Neuronal stem cell (in vitro differentiated cells): ENCODE measurements around the gene RASGRP1.

ENCODE experiments used
- DNase-seq: peaks from one replicate; pipeline ENCODE4 v3.0.0-alpha.2; 2013; ENCODE audit warnings: low spot score
- H2AFZ ChIP-seq: one replicate; pipeline ENCODE4 v1.6.1; 2013; ENCODE audit warnings: mild to moderate bottlenecking, low read length, inconsistent platforms
- H2AK5ac ChIP-seq: 2 replicates; pipeline ENCODE4 v1.6.1; 2013; ENCODE audit warnings: low read depth, mild to moderate bottlenecking, inconsistent platforms, low read length, moderate library complexity, mixed read lengths
- H2BK120ac ChIP-seq: 2 replicates; pipeline ENCODE4 v1.6.1; 2013; ENCODE audit warnings: low read depth, mild to moderate bottlenecking, inconsistent platforms, low read length, moderate library complexity, mixed read lengths
- H2BK12ac ChIP-seq: one replicate; pipeline ENCODE4 v1.6.1; 2013; ENCODE audit warnings: low read length, inconsistent platforms
- H2BK15ac ChIP-seq: 2 replicates; pipeline ENCODE4 v1.6.1; 2013; ENCODE audit warnings: mild to moderate bottlenecking, low read length, inconsistent platforms, mixed read lengths
- H2BK5ac ChIP-seq: one replicate; pipeline ENCODE4 v1.6.1; 2013; ENCODE audit warnings: inconsistent platforms, mild to moderate bottlenecking, low read length, moderate library complexity
- H3K14ac ChIP-seq: one replicate; pipeline ENCODE4 v1.6.1; 2013; ENCODE audit warnings: low read length, inconsistent platforms
- H3K18ac ChIP-seq: 2 replicates; pipeline ENCODE4 v1.6.1; 2013; ENCODE audit warnings: low read length, inconsistent platforms
- H3K23ac ChIP-seq: 2 replicates; pipeline ENCODE4 v1.6.1; 2013; ENCODE audit warnings: low read depth, mild to moderate bottlenecking, mixed read lengths, low read length, inconsistent platforms; ENCODE audit not compliant: poor library complexity
- H3K27ac ChIP-seq: replicated peaks from 3 replicates; pipeline ENCODE4 v1.5.1; 2013; ENCODE audit warnings: low read length, inconsistent platforms
- H3K27me3 ChIP-seq, 3 experiments: 2 replicates each; pipeline ENCODE4 v1.6.1; 2013; ENCODE audit warnings: low read length in 3 of 3, mild to moderate bottlenecking in 2 of 3, inconsistent platforms in 1 of 3, low read depth in 1 of 3, mixed read lengths in 1 of 3, moderate library complexity in 1 of 3; ENCODE audit not compliant: control insufficient read depth in 3 of 3, insufficient read depth in 3 of 3
- H3K36me3 ChIP-seq, 2 donors: replicated peaks in 1 of 2; 2 replicates each; pipeline ENCODE4 v1.6.1; 2013; ENCODE audit warnings: low read length in 2 of 2; ENCODE audit not compliant: control insufficient read depth in 2 of 2, insufficient read depth in 2 of 2
- H3K4ac ChIP-seq: 2 replicates; pipeline ENCODE4 v1.6.1; 2013; ENCODE audit warnings: inconsistent platforms, mild to moderate bottlenecking, low read length, moderate library complexity
- H3K4me1 ChIP-seq, 2 donors: 1 replicate in 1 of 2; 2 replicates in 1 of 2; pipeline ENCODE4 v1.6.1; 2013; ENCODE audit warnings: low read length in 2 of 2, low read depth in 1 of 2; ENCODE audit not compliant: control insufficient read depth in 2 of 2, insufficient read depth in 1 of 2
- H3K4me2 ChIP-seq: one replicate; pipeline ENCODE4 v1.6.1; 2013; ENCODE audit warnings: mild to moderate bottlenecking, low read length, inconsistent platforms; ENCODE audit not compliant: insufficient read depth, poor library complexity, severe bottlenecking
- H3K4me3 ChIP-seq, 2 donors: 2 replicates each; pipeline ENCODE4 v1.5.1; 2013; ENCODE audit warnings: low read length in 2 of 2, mild to moderate bottlenecking in 2 of 2, inconsistent platforms in 1 of 2, moderate library complexity in 1 of 2
- H3K79me1 ChIP-seq: one replicate; pipeline ENCODE4 v1.6.1; 2013; ENCODE audit warnings: low read depth, mild to moderate bottlenecking, inconsistent platforms, low read length, moderate library complexity
- H3K9ac ChIP-seq: one replicate; pipeline ENCODE4 v1.6.1; 2013; ENCODE audit warnings: mild to moderate bottlenecking, low read depth, low read length, inconsistent platforms; ENCODE audit not compliant: poor library complexity
- H3K9me3 ChIP-seq, 2 donors: replicated peaks in 1 of 2; 2 replicates each; pipeline versions ENCODE3 to v1.6.1; 2013; ENCODE audit warnings: low read length in 2 of 2, mild to moderate bottlenecking in 2 of 2, inconsistent platforms in 1 of 2, low read depth in 1 of 2, mixed read lengths in 1 of 2, moderate library complexity in 1 of 2; ENCODE audit not compliant: control insufficient read depth in 2 of 2, insufficient read depth in 1 of 2
- H4K8ac ChIP-seq: one replicate; pipeline ENCODE4 v1.6.1; 2013; ENCODE audit warnings: low read depth, mild to moderate bottlenecking, inconsistent platforms, low read length, moderate library complexity
- H4K91ac ChIP-seq: one replicate; pipeline ENCODE4 v1.6.1; 2013; ENCODE audit warnings: low read length, low read depth, mild to moderate bottlenecking, inconsistent platforms; ENCODE audit not compliant: poor library complexity
- WGBS, 2 donors: extraction: QIAGEN DNeasy Blood & Tissue Kit; methylation state at CpG; one replicate each; pipeline ENCODE4 v1.1.7; 2013; ENCODE audit warnings: missing lambda C conversion rate in 2 of 2, mixed read lengths in 1 of 2; ENCODE audit not compliant: insufficient read length in 2 of 2, insufficient replicate concordance in 1 of 2; ENCODE audit errors: extremely low coverage in 2 of 2; 5-methylcytosine and 5-hydroxymethylcytosine counted together

RASGRP1 gene

GRCh38 chr15:38576837-38577236 lies 12.2 kb upstream of the RASGRP1 start:
- Histone ChIP-seq H3K14ac (no peak overlapping the region), H3K9ac (no peak overlapping the region), H3K23ac (no peak overlapping the region), H2AFZ (no peak overlapping the region), H3K4ac (no peak overlapping the region), H4K91ac (no peak overlapping the region), H3K27ac (no peak overlapping the region), H2BK12ac (no peak overlapping the region), H2BK15ac (no peak overlapping the region), H2BK5ac (no peak overlapping the region), H4K8ac (no peak overlapping the region), H3K18ac (no peak overlapping the region), H2AK5ac (no peak overlapping the region), H3K27me3 (peaks cover 0 to 9% (median 0%) of the 10 kb centered on the region in 3 experiments), H2BK120ac (no peak overlapping the region), H3K4me2 (no peak overlapping the region), H3K4me3 (no peak overlapping the region), H3K9me3 (no peaks in the 10 kb centered on the region), H3K36me3 (no peaks in the 10 kb centered on the region), H3K79me1 (no peaks in the 10 kb centered on the region), H3K4me1 (no peaks in the 10 kb centered on the region)
- DNase-seq, result no peak
- no CpG with 5 or more reads among the region's 3 CpGs for WGBS, 2 donors

- WGBS, 2 donors, result no CpG with 5 or more reads among the region's 1 CpG
- Histone ChIP-seq H2AFZ (no peak overlapping the region), H3K4ac (no peak overlapping the region), H3K27ac (no peak overlapping the region), H3K4me1 (no peaks in the 10 kb centered on the region), H2BK120ac (no peak overlapping the region), H2BK5ac (no peak overlapping the region), H3K36me3 (no peaks in the 10 kb centered on the region), H2BK15ac (no peak overlapping the region), H2BK12ac (no peak overlapping the region), H3K18ac (no peak overlapping the region), H3K9me3 (no peaks in the 10 kb centered on the region), H3K9ac (no peak overlapping the region), H3K14ac (no peak overlapping the region), H4K8ac (no peak overlapping the region), H3K79me1 (no peaks in the 10 kb centered on the region), H4K91ac (no peak overlapping the region), H3K4me3 (no peak overlapping the region), H3K27me3 (peaks cover 0 to 9% (median 0%) of the 10 kb centered on the region in 3 experiments), H2AK5ac (no peak overlapping the region), H3K23ac (no peak overlapping the region), H3K4me2 (no peak overlapping the region)
- DNase-seq, result no peak
Observed at GRCh38 chr15:38576261-38576660, 11.6 kb upstream of the RASGRP1 start.

GRCh38 chr15:38565287-38565670 lies 665 bp upstream of the RASGRP1 start:
- H3K9ac ChIP-seq, result peak overlapping the region; percentile 4
- H4K8ac ChIP-seq, result peak overlapping the region; percentile 65
- H3K23ac ChIP-seq, result peak overlapping the region; percentile 80
- no peaks in the 10 kb centered on the region for H3K9me3 ChIP-seq
- H2AK5ac ChIP-seq, result peak overlapping the region; percentile 81
- DNase-seq, result no peak
- H3K79me1 ChIP-seq, result no peaks in the 10 kb centered on the region
- H2BK15ac ChIP-seq, result peak overlapping the region; percentile 96
- H3K4me2 ChIP-seq, result peak overlapping the region; percentile 94
- H3K27me3 ChIP-seq, result peaks cover 5 to 54% (median 20%) of the 10 kb centered on the region in 3 experiments
- H3K27ac ChIP-seq, result no peak overlapping the region
- H3K4me1 ChIP-seq, result peaks cover 3% of the 10 kb centered on the region in 2 donors
- peak overlapping the region; percentile 41 for H2BK12ac ChIP-seq
- H3K36me3 ChIP-seq, result no peaks in the 10 kb centered on the region
- no peak overlapping the region for H4K91ac ChIP-seq
- H2BK120ac ChIP-seq, result peak overlapping the region; percentile 94
- no CpG with 5 or more reads among the region's 16 CpGs for WGBS, 2 donors
- peak overlapping the region; percentile 71 for H3K14ac ChIP-seq
- no peak overlapping the region for H3K4ac ChIP-seq
- peak overlapping the region; percentile 99 for H2AFZ ChIP-seq
- no peak overlapping the region for H2BK5ac ChIP-seq
- peak overlapping the region; percentile 94 for H3K18ac ChIP-seq
- peak overlapping the region in 1 of 2 donors; percentile 83 for H3K4me3 ChIP-seq

GRCh38 chr15:38563723-38564519 lies 693 bp downstream of the RASGRP1 start:
- no peak overlapping the region for H2BK15ac ChIP-seq
- peak; percentile 57 for DNase-seq
- H3K4me2 ChIP-seq, result peak overlapping the region; percentile 94
- H3K4me1 ChIP-seq, result peaks cover 3% of the 10 kb centered on the region in 2 donors
- peak overlapping the region; percentile 94 for H2BK120ac ChIP-seq
- H3K9ac ChIP-seq, result peak overlapping the region; percentile 92
- peak overlapping the region; percentile 87 for H3K14ac ChIP-seq
- no peak overlapping the region for H2BK12ac ChIP-seq
- no peaks in the 10 kb centered on the region for H3K9me3 ChIP-seq
- H3K4ac ChIP-seq, result no peak overlapping the region
- peak overlapping the region; percentile 92 for H3K18ac ChIP-seq
- H2AK5ac ChIP-seq, result no peak overlapping the region
- no peak overlapping the region for H3K27ac ChIP-seq
- WGBS, 2 donors, result no CpG with 5 or more reads among the region's 59 CpGs
- H2BK5ac ChIP-seq, result no peak overlapping the region
- peaks cover 5 to 61% (median 20%) of the 10 kb centered on the region in 3 experiments for H3K27me3 ChIP-seq
- H3K4me3 ChIP-seq, result peak overlapping the region; percentile 53 to 83
- H3K23ac ChIP-seq, result peak overlapping the region; percentile 80
- H2AFZ ChIP-seq, result peak overlapping the region; percentile 99
- no peak overlapping the region for H4K8ac ChIP-seq
- no peak overlapping the region for H4K91ac ChIP-seq
- no peaks in the 10 kb centered on the region for H3K36me3 ChIP-seq
- no peaks in the 10 kb centered on the region for H3K79me1 ChIP-seq
